Activated effector memory CD4-positive, alpha-beta T cell treated with Interleukin-2 at 50 U/mL for 16 hours (primary cell): ENCODE results near the gene ASTN2.

Experiments used
- DNase-seq: peaks from one replicate; pipeline ENCODE4 v3.0.0-alpha.2; 2020

ASTN2 gene

GRCh38 chr9:117103438-117104110 lies 311.3 kb downstream of the ASTN2 start:
- DNase-seq: no peak

GRCh38 chr9:117101008-117101407 lies 313.8 kb downstream of the ASTN2 start:
- no peak for DNase-seq

GRCh38 chr9:117098331-117098730 lies 316.5 kb downstream of the ASTN2 start:
- DNase-seq: no peak

GRCh38 chr9:117097761-117098160 lies 317.1 kb downstream of the ASTN2 start:
- DNase-seq: no peak

- DNase-seq: no peak
Measured at GRCh38 chr9:117096138-117096537, 318.7 kb downstream of the ASTN2 start.

GRCh38 chr9:117095081-117095480 lies 319.8 kb downstream of the ASTN2 start:
- DNase-seq: no peak

GRCh38 chr9:117093891-117094844 lies 320.7 kb downstream of the ASTN2 start:
- no peak for DNase-seq

- DNase-seq: no peak
Measured at GRCh38 chr9:117092582-117092981, 322.3 kb downstream of the ASTN2 start.

GRCh38 chr9:117091529-117091928 lies 323.3 kb downstream of the ASTN2 start:
- DNase-seq: no peak

- DNase-seq: no peak
Measured at GRCh38 chr9:117088786-117089185, 326.1 kb downstream of the ASTN2 start.

GRCh38 chr9:117088140-117088539 lies 326.7 kb downstream of the ASTN2 start:
- no peak for DNase-seq

- no peak for DNase-seq
Measured at GRCh38 chr9:117084221-117084620, 330.6 kb downstream of the ASTN2 start.

GRCh38 chr9:117083559-117083958 lies 331.3 kb downstream of the ASTN2 start:
- DNase-seq: no peak

GRCh38 chr9:117081641-117082317 lies 333.1 kb downstream of the ASTN2 start:
- no peak for DNase-seq

- no peak for DNase-seq
Measured at GRCh38 chr9:117080765-117081390, 334.0 kb downstream of the ASTN2 start.

GRCh38 chr9:117076571-117077290 lies 338.1 kb downstream of the ASTN2 start:
- no peak for DNase-seq

- no peak for DNase-seq
Measured at GRCh38 chr9:117075636-117076035, 339.2 kb downstream of the ASTN2 start.

- no peak for DNase-seq
Measured at GRCh38 chr9:117074784-117075520, 339.9 kb downstream of the ASTN2 start.

- no peak for DNase-seq
Measured at GRCh38 chr9:117074342-117074662, 340.6 kb downstream of the ASTN2 start.

GRCh38 chr9:117073539-117074341 lies 341.1 kb downstream of the ASTN2 start:
- no peak for DNase-seq

GRCh38 chr9:117073071-117073470 lies 341.8 kb downstream of the ASTN2 start:
- no peak for DNase-seq
